PC-9 (cell line): ENCODE measurements around the gene MYCL. TPM values are rescaled to one million over a fixed set of nuclear protein-coding genes. Genes with fewer than 3 reads are reported as not detected.

Experiments
- BruUV-seq: library from RNA; stranded (reverse); fragments of 400-500 nt; replicated peaks from 2 replicates; lab custom pipeline; 2021; lab: Mats Ljungman, UMichigan
- CTCF ChIA-PET: fragments of 300-600 bp; sonication (Branson Sonifier 250); formaldehyde crosslinking; loops from one replicate; lab custom pipeline; 2022; ENCODE audit warnings: antibody characterized with exemption; lab: Charles Lee
- POLR2A ChIA-PET: fragments of 300-600 bp; sonication (Branson Sonifier 250); formaldehyde crosslinking; loops from one replicate; lab custom pipeline; 2022; ENCODE audit warnings: antibody characterized with exemption; ENCODE audit not compliant: unreplicated experiment; lab: Charles Lee
- DNase-seq, 2 experiments: peaks; one replicate each; pipeline versions ENCODE4 v3.0.0 to v3.0.0-alpha.2; 2015 to 2022; ENCODE audit warnings: mixed read lengths in 1 of 2
- H2AFZ ChIP-seq: fragments of 200-600 bp; sonication (generic); 2 replicates; pipeline ENCODE4 v1.8.1; 2017; ENCODE audit warnings: antibody characterized with exemption
- H3F3A ChIP-seq: fragments of 200-600 bp; sonication (generic); 2 replicates; pipeline ENCODE4 v1.8.1; 2017; ENCODE audit warnings: antibody characterized with exemption, mild to moderate bottlenecking, low read depth; ENCODE audit not compliant: insufficient read depth
- H3K27ac ChIP-seq: fragments of 200-600 bp; sonication (generic); 2 replicates; pipeline ENCODE4 v1.6.1; 2016; ENCODE audit warnings: mixed run types
- H3K27me3 ChIP-seq: fragments of 200-600 bp; sonication (generic); 2 replicates; pipeline ENCODE4 v1.6.1; 2016; ENCODE audit warnings: low read depth, mixed run types; ENCODE audit not compliant: insufficient read depth
- H3K36me3 ChIP-seq: fragments of 200-600 bp; sonication (generic); 2 replicates; pipeline ENCODE4 v1.6.1; 2016; ENCODE audit warnings: low read depth, mixed run types
- H3K4me1 ChIP-seq: fragments of 200-600 bp; sonication (generic); replicated peaks from 2 replicates; pipeline ENCODE4 v1.6.1; 2016; ENCODE audit warnings: mixed run types; ENCODE audit not compliant: insufficient read depth
- H3K4me2 ChIP-seq: fragments of 200-600 bp; sonication (generic); 2 replicates; pipeline ENCODE4 v1.6.1; 2017; ENCODE audit warnings: mixed run types
- H3K4me3 ChIP-seq: fragments of 200-600 bp; sonication (generic); 2 replicates; pipeline ENCODE4 v1.6.1; 2016; ENCODE audit warnings: mixed run types
- H3K79me2 ChIP-seq: fragments of 200-600 bp; sonication (generic); 2 replicates; pipeline ENCODE4 v1.6.1; 2017; ENCODE audit warnings: low read depth, mixed run types
- H3K9me2 ChIP-seq: fragments of 200-600 bp; sonication (generic); 2 replicates; pipeline ENCODE4 v1.8.1; 2017; ENCODE audit warnings: mild to moderate bottlenecking; ENCODE audit not compliant: insufficient read depth
- H3K9me3 ChIP-seq: fragments of 200-600 bp; sonication (generic); 2 replicates; pipeline ENCODE4 v1.8.1; 2016; ENCODE audit warnings: low read depth; ENCODE audit not compliant: insufficient read depth
- H4K20me1 ChIP-seq: fragments of 200-600 bp; sonication (generic); 2 replicates; pipeline ENCODE4 v1.8.1; 2017; ENCODE audit not compliant: insufficient read depth
- EZH2 ChIP-seq: fragments of 200-600 bp; sonication (generic); IDR thresholded peaks from 2 replicates; pipeline ENCODE4 v1.8.0; 2017; ENCODE audit warnings: antibody characterized with exemption, low read depth
- intact Hi-C: fragments of 100-400 bp; cut with micrococcal nuclease; formaldehyde crosslinking; loops from one replicate; pipeline ENCODE4 v1.10.0; 2022; ENCODE audit not compliant: unreplicated experiment
- total RNA-seq: library from RNA; stranded (reverse); gene quantifications from 2 replicates; pipeline ENCODE4 v1.2.3, GENCODE V29; 2021
- TF ChIP-seq, protein P1 (sequence below): fragments of 200-600 bp; sonication (generic); conservative IDR thresholded peaks from 2 replicates; pipeline ENCODE4 v1.6.1; 2017; ENCODE audit warnings: mixed run types, antibody characterized with exemption, mild to moderate bottlenecking, moderate library complexity

MYCL gene
- total RNA-seq, 1 experiment from 2014 or later: 3.8 TPM

DNA sequence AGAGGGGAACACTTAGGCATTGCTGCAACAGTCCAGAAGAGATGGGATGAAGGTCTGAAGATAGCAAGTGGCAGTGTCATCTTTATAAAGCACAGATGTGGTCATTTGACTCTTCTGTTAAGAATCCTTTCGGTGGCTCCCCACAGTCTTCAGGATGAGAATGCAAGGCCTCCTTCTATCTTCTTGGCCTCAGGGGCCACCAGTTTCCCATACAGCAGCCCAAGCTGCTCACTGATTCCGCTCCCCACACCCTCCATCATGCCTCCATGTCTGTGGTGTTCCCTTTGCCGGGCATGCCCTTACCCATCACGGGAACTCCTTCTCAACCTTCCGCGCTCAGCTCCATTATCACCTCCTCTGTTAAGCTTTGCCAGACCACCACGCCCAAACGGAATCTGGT lies 37.1 kb upstream of the MYCL start:
- no peak for DNase-seq
- Histone ChIP-seq H3K4me3 (no peak overlapping the region), H3K27ac (no peak overlapping the region), H3F3A (peaks cover 24% of the 10 kb centered on the region; the same call in 1 of the 2 replicates), H3K4me2 (no peak overlapping the region), H3K9me3 (no peaks in the 10 kb centered on the region), H4K20me1 (no peaks in the 10 kb centered on the region), H3K9me2 (no peaks in the 10 kb centered on the region), H3K4me1 (peaks cover 22% of the 10 kb centered on the region), H3K36me3 (no peaks in the 10 kb centered on the region), H3K79me2 (no peaks in the 10 kb centered on the region), H3K27me3 (no peaks in the 10 kb centered on the region), H2AFZ (no peak overlapping the region)
- ChIA-PET POLR2A (no interaction called here), CTCF (interaction anchor here (0.5 to 0.6 kb wide), 2 partner anchors 38 to 593 kb away, joined by 3 to 5 read pairs; no protein-coding TSS in a partner anchor)
- TF ChIP-seq, protein P1, sequence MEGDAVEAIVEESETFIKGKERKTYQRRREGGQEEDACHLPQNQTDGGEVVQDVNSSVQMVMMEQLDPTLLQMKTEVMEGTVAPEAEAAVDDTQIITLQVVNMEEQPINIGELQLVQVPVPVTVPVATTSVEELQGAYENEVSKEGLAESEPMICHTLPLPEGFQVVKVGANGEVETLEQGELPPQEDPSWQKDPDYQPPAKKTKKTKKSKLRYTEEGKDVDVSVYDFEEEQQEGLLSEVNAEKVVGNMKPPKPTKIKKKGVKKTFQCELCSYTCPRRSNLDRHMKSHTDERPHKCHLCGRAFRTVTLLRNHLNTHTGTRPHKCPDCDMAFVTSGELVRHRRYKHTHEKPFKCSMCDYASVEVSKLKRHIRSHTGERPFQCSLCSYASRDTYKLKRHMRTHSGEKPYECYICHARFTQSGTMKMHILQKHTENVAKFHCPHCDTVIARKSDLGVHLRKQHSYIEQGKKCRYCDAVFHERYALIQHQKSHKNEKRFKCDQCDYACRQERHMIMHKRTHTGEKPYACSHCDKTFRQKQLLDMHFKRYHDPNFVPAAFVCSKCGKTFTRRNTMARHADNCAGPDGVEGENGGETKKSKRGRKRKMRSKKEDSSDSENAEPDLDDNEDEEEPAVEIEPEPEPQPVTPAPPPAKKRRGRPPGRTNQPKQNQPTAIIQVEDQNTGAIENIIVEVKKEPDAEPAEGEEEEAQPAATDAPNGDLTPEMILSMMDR: no peak
- TF ChIP-seq EZH2: no peak
- intact Hi-C loops: no loop called here
- no TSS peak for BruUV-seq

DNA sequence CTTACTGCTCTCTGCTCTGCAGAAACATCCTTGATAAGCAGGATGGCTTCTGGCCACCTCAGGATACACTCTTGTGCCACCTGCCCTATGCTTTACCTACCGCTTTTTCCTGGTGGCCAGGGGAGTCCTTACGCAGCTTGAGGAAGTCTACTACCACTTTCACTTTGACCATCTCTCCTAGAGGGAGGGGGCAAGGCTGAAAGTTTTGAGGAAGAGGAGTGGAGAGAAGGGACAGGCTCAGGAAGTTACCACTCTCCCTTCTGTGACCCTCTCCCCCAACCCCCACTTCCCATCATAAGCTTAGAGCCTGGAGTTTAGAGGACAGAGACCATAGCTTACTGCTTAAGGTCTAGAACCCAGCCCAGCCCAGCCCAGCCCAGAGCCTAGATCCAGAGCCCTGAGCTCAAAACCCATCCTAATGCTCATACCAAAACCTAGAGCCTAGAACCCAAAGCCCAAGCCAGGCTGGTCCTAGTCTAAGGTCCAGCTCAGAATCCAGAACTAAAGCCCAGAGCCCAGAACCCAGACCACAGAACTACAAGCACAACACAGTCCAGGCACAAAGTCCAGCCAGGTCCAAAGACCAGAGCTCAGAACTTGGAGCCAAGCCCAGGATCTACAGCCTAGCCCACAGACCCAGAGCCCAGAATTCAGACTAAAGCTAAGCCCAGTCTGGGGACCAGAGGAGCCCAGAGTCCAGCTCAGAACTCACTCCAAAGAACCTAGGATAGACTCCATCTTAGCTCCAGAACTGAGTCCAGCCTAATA lies 35.2 kb upstream of the MYCL start:
- Histone ChIP-seq H3K79me2 (no peaks in the 10 kb centered on the region), H2AFZ (no peak overlapping the region), H3K4me2 (no peak overlapping the region), H3K9me2 (no peaks in the 10 kb centered on the region), H3K36me3 (no peaks in the 10 kb centered on the region), H3K27me3 (no peaks in the 10 kb centered on the region), H3K27ac (no peak overlapping the region), H3K4me1 (peaks cover 21% of the 10 kb centered on the region), H3K9me3 (no peaks in the 10 kb centered on the region), H3F3A (peaks cover 18% of the 10 kb centered on the region; the same call in 1 of the 2 replicates), H4K20me1 (no peaks in the 10 kb centered on the region), H3K4me3 (no peak overlapping the region)
- CTCF ChIA-PET: interaction anchor here (0.5 kb wide), 1 partner anchor 503 kb away, joined by 4 read pairs; no protein-coding TSS in a partner anchor
- no TSS peak for BruUV-seq
- DNase-seq: no peak
- POLR2A ChIA-PET: interaction anchor here (0.9 kb wide), 1 partner anchor 72 kb away, joined by 10 read pairs; no protein-coding TSS in a partner anchor
- intact Hi-C loops: no loop called here
- TF ChIP-seq, protein P1: no peak
- TF ChIP-seq EZH2: no peak

DNA sequence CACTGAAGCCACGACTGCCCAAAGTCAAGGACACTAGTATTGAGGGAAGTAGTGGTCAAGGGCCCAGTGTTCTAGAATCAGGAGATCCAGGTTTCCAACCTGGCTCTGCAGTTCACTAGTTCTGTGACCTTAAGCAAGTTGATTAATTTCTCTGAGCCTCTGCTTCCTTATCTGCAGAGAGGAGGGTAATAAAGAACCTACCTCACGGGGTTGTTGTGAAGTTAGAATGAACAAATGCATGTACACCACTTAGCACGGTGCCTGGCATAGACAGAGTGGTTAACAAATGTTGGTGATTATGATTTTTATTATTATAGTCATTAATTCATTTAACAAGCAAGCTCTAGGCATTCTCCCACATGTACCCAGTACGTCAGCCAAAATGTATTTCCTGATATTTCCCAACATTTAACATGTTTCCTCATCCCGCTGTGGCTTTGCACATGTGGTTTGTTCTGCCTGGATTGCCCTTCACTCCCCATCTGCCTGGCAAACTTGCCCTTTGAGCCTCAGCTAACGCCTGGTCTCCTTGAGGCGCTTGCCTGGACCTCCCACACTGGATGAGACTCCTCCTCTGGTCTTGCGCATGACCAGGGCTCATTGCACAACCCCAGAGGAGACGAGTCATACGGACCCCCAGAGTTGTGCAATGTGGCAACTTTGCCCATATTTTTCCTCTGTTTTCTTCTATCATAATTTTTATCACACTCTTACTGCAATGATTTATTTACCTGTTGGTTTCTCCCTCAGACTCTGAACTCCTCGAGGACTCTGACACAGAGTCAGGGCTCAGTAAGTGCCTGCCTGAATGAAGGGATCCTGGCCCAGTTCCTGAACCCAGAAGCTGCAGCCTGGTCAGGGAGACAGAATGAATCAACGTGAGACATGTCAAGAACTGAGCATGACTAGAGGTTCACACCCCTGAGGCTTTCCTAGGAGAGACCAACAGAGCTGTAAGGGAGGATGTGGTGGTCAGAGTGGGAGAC lies 32.5 kb upstream of the MYCL start:
- Histone ChIP-seq H3K9me2 (no peaks in the 10 kb centered on the region), H3F3A (peaks cover 18% of the 10 kb centered on the region; the same call in 1 of the 2 replicates), H3K4me3 (no peak overlapping the region), H3K27me3 (no peaks in the 10 kb centered on the region), H3K27ac (peak overlapping the region; percentile 44), H3K9me3 (no peaks in the 10 kb centered on the region), H3K79me2 (no peaks in the 10 kb centered on the region), H2AFZ (no peak overlapping the region), H3K4me2 (peak overlapping the region; percentile 64), H4K20me1 (no peaks in the 10 kb centered on the region), H3K36me3 (no peaks in the 10 kb centered on the region), H3K4me1 (peaks cover 21% of the 10 kb centered on the region)
- ChIA-PET CTCF (no interaction called here), POLR2A (interaction anchor here (0.6 kb wide), 1 partner anchor 41 kb away, joined by 3 read pairs; no protein-coding TSS in a partner anchor)
- no TSS peak for BruUV-seq
- intact Hi-C loops: no loop called here
- TF ChIP-seq, protein P1: no peak
- TF ChIP-seq EZH2: no peak
- peak; percentile 17 to 78 for DNase-seq
